Measurements from ENCODE around the gene ROCK2. TPM values are rescaled to one million over a fixed set of nuclear protein-coding genes. Genes with fewer than 3 reads are reported as not detected.

ROCK2 gene
- total and polyA plus RNA-seq, 7 donors = 15.2 to 74.8 (median 43.5) TPM

GRCh38 chr2:11343650-11344341 lies 640 bp downstream of the ROCK2 start:
- H3K4me1 ChIP-seq = peaks cover 0 to 47% (median 37%) of the 10 kb centered on the region in 4 donors
- H3K27ac ChIP-seq = peak overlapping the region; percentile 98 to 100 (median 98)
- peak; percentile 80 for DNase-seq
- H3K9me3 ChIP-seq = no peaks in the 10 kb centered on the region
- WGBS, 2 donors = 0 to 1% methylated on average over 55 of the region's 55 CpGs
- TF ChIP-seq EP300 (IDR thresholded peaks at IDR 0.05) (no peak), CTCF (IDR thresholded peaks at IDR 0.05) (no peak), POLR2AphosphoS5 (IDR thresholded peaks at IDR 0.05) (peak in 1 of 4 donors; percentile 29)
- intact Hi-C loops (cut with DNase I) = loop anchor here (1.0 to 5.0 kb wide), 6 partner anchors 31 to 211 kb away; partner anchors contain the start of genes E2F6 and SLC66A3
- no peaks in the 10 kb centered on the region for H3K27me3 ChIP-seq
- peak overlapping the region; percentile 76 to 100 (median 93) for H3K4me3 ChIP-seq
- no peaks in the 10 kb centered on the region for H3K36me3 ChIP-seq

GRCh38 chr2:11343368-11343649 lies 1.1 kb downstream of the ROCK2 start:
- TF ChIP-seq EP300 (IDR thresholded peaks at IDR 0.05) = no peak
- no peak for TF ChIP-seq POLR2A (IDR thresholded peaks at IDR 0.05)
- TF ChIP-seq POLR2AphosphoS5 (IDR thresholded peaks at IDR 0.05) = no peak
- TF ChIP-seq CTCF (IDR thresholded peaks at IDR 0.05) = no peak
- Histone ChIP-seq H3K27ac (peak overlapping the region; percentile 98 to 100 (median 98)), H3K9me3 (no peaks in the 10 kb centered on the region), H3K27me3 (no peaks in the 10 kb centered on the region), H3K4me1 (peaks cover 0 to 49% (median 37%) of the 10 kb centered on the region in 4 donors), H3K36me3 (no peaks in the 10 kb centered on the region), H3K4me3 (peak overlapping the region; percentile 76 to 100 (median 93))
- no peak for DNase-seq
- WGBS, 2 donors = 1% methylated on average over 7 of the region's 7 CpGs
- intact Hi-C loops (cut with DNase I) = loop anchor here (1.0 to 5.0 kb wide), 5 partner anchors 31 to 211 kb away; partner anchors contain the start of genes E2F6 and SLC66A3

DNA sequence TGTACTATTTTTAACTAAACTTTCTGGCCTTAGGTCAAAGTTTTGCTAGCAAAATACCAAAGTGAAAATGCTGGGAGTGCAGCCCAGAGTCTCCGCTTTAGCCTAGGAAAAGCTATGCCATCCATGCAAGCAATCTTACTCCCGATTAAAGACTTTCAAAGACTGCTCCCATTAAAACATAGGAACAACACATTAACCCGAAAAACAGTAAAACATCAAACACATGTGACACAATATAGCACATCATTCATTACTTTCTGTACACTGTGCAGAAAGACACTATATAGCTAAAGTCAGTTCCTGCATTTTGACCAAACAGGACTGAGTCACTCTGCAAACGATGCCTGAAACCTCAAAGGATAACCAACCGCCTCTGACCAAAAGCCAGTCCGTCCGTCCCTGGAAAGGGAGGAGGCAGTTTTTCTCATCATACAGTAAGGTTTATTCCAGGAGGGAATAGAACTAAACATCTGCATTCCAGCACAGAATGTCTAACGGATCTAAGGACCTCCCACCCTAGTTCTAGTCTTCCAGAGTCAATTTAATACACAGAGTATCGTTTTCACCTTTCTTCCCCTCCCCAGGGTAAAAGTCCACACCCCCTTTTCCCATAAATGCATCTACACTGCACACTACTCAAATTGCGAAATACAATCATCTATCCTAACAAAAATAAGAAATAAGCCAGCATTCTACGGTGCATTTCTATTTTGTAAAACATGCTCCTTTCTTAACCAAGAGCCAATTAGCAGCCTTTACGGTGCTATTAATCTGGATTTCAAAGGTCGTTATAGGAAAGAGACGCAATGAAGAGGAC lies 1.7 kb downstream of the ROCK2 start:
- H3K4me3 ChIP-seq = peak overlapping the region; percentile 76 to 100 (median 93)
- peaks cover 0 to 49% (median 37%) of the 10 kb centered on the region in 4 donors for H3K4me1 ChIP-seq
- no peaks in the 10 kb centered on the region for H3K27me3 ChIP-seq
- WGBS, 2 donors = 2 to 10% methylated on average over 14 of the region's 14 CpGs
- H3K27ac ChIP-seq = peak overlapping the region; percentile 98 to 100 (median 98)
- no peaks in the 10 kb centered on the region for H3K9me3 ChIP-seq
- intact Hi-C loops (cut with DNase I) = loop anchor here (1.0 to 5.0 kb wide), 5 partner anchors 32 to 210 kb away; partner anchors contain the start of genes E2F6 and SLC66A3
- TF ChIP-seq POLR2AphosphoS5 (IDR thresholded peaks at IDR 0.05) (peak in 1 of 4 donors; percentile 44), EP300 (IDR thresholded peaks at IDR 0.05) (no peak)
- no peak for DNase-seq
- no peaks in the 10 kb centered on the region for H3K36me3 ChIP-seq

DNA sequence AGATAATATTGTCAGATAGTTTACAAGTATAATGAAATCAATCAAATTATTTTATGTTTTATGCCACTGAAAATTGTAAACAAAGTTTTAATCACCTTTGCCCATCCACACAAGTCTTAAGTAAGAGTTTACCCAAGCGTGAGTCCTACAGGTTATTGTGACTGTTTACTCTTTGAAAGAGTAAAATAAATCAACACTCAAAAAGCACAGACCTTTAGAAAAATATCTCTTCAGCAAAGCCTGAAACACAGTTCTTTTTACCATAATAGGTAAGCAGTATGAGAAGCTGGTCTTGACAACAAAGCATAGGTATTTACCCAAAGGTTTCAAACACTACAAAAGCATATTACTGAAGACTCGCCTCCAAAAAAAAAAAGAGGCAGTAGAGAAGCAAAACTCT lies 3.7 kb downstream of the ROCK2 start:
- no peaks in the 10 kb centered on the region for H3K9me3 ChIP-seq
- 18 to 61% methylated on average over 2 of the region's 2 CpGs for WGBS, 2 donors
- TF ChIP-seq POLR2A (IDR thresholded peaks at IDR 0.05) = no peak
- TF ChIP-seq EP300 (IDR thresholded peaks at IDR 0.05) = no peak
- H3K4me1 ChIP-seq = peaks cover 0 to 42% (median 33%) of the 10 kb centered on the region in 4 donors
- peak overlapping the region; percentile 98 to 100 (median 98) for H3K27ac ChIP-seq
- no peaks in the 10 kb centered on the region for H3K27me3 ChIP-seq
- H3K4me3 ChIP-seq = no peak overlapping the region
- DNase-seq = no peak
- H3K36me3 ChIP-seq = no peaks in the 10 kb centered on the region
- intact Hi-C loops (cut with DNase I) = loop anchor here (5.0 kb wide), 4 partner anchors 88 to 208 kb away; partner anchors contain the start of genes E2F6 and SLC66A3

DNA sequence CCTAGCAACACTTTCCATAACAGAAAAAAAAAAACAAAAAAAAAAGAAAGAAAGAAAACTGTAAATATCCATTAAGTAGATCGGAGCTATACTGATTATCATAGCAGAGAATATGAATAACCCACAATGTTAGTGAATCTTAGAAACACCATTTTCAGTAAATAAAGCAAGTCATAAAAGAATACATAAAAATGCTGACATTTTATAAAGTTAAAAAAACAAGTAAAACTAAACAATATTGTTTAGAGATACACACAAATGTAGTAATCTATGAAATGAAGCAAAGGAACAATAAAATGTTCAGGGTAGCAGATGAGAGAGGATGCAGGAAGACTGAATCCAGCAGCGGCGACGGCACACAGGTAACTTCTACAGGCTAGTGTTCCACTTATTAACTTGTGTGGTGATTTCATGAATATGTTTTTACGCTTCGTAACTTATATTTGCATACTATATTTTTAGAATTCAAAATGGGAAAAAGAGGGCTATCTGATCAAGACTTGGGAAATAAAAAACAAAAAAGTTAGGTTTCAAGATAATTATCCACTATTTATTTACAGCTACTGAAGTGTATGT lies 4.8 kb downstream of the ROCK2 start:
- 86% methylated on average over 6 of the region's 6 CpGs for WGBS, 2 donors
- intact Hi-C loops (cut with DNase I) = loop anchor here (5.0 kb wide), 4 partner anchors 87 to 207 kb away; partner anchors contain the start of genes E2F6 and SLC66A3
- no peak for DNase-seq
- H3K9me3 ChIP-seq = no peaks in the 10 kb centered on the region
- no peaks in the 10 kb centered on the region for H3K36me3 ChIP-seq
- H3K27ac ChIP-seq = peak overlapping the region in 2 of 4 donors; percentile 98
- peaks cover 0 to 45% (median 34%) of the 10 kb centered on the region in 4 donors for H3K4me1 ChIP-seq
- H3K4me3 ChIP-seq = no peak overlapping the region
- H3K27me3 ChIP-seq = no peaks in the 10 kb centered on the region
- TF ChIP-seq POLR2A (IDR thresholded peaks at IDR 0.05) = no peak
- TF ChIP-seq CTCF (IDR thresholded peaks at IDR 0.05) = no peak
- TF ChIP-seq POLR2AphosphoS5 (IDR thresholded peaks at IDR 0.05) = no peak
- no peak for TF ChIP-seq EP300 (IDR thresholded peaks at IDR 0.05)

Measured in sigmoid colon (tissue), 7 donors.